Measurements from ENCODE around the gene TTC39C.
A peak's percentile ranks its signal among the peaks of the same experiment; 100 is the strongest.

TTC39C gene

GRCh38 chr18:24111936-24112335 lies 97.4 kb downstream of the TTC39C start:
- DNase-seq (ENCODE audit: low read depth, low spot score): no peak
- Histone ChIP-seq H3K36me3 (ENCODE audit: insufficient read depth, insufficient read length, low read length) (no peaks in the 10 kb centered on the region), H3K9me3 (ENCODE audit: insufficient read depth, low read length) (no peaks in the 10 kb centered on the region), H3K4me3 (ENCODE audit: insufficient read length, low read depth) (no peak overlapping the region), H3K9ac (ENCODE audit: insufficient read length, low read depth) (no peak overlapping the region), H3K4me1 (ENCODE audit: insufficient read depth, insufficient read length) (peaks cover 4% of the 10 kb centered on the region), H3K27me3 (ENCODE audit: insufficient read depth, insufficient read length) (no peaks in the 10 kb centered on the region)
- TF ChIP-seq ZNF274 (IDR thresholded peaks at IDR 0.05; ENCODE audit: low read depth, low read length): no peak
- TF ChIP-seq SUZ12 (IDR thresholded peaks at IDR 0.05; ENCODE audit: extremely low read depth, insufficient read depth, insufficient read length): no peak
- no peak for TF ChIP-seq YY1 (IDR thresholded peaks at IDR 0.05; ENCODE audit: insufficient read depth, insufficient read length)

- H3K4me3 ChIP-seq (ENCODE audit: insufficient read length, low read depth): no peak overlapping the region
- no peaks in the 10 kb centered on the region for H3K9me3 ChIP-seq (ENCODE audit: insufficient read depth, low read length)
- no peak overlapping the region for H3K9ac ChIP-seq (ENCODE audit: insufficient read length, low read depth)
- no peaks in the 10 kb centered on the region for H3K36me3 ChIP-seq (ENCODE audit: insufficient read depth, insufficient read length, low read length)
- no peak for DNase-seq (ENCODE audit: low read depth, low spot score)
- TF ChIP-seq SUZ12 (IDR thresholded peaks at IDR 0.05; ENCODE audit: extremely low read depth, insufficient read depth, insufficient read length): no peak
- no peak for TF ChIP-seq ZNF274 (IDR thresholded peaks at IDR 0.05; ENCODE audit: low read depth, low read length)
- no peak for TF ChIP-seq YY1 (IDR thresholded peaks at IDR 0.05; ENCODE audit: insufficient read depth, insufficient read length)
- peaks cover 4% of the 10 kb centered on the region for H3K4me1 ChIP-seq (ENCODE audit: insufficient read depth, insufficient read length)
- H3K27me3 ChIP-seq (ENCODE audit: insufficient read depth, insufficient read length): no peaks in the 10 kb centered on the region
Measured at GRCh38 chr18:24112464-24112863, 97.9 kb downstream of the TTC39C start.

- no peak overlapping the region for H3K9ac ChIP-seq (ENCODE audit: insufficient read length, low read depth)
- DNase-seq (ENCODE audit: low read depth, low spot score): no peak
- H3K36me3 ChIP-seq (ENCODE audit: insufficient read depth, insufficient read length, low read length): no peaks in the 10 kb centered on the region
- peaks cover 4% of the 10 kb centered on the region for H3K4me1 ChIP-seq (ENCODE audit: insufficient read depth, insufficient read length)
- no peak overlapping the region for H3K4me3 ChIP-seq (ENCODE audit: insufficient read length, low read depth)
- TF ChIP-seq YY1 (IDR thresholded peaks at IDR 0.05; ENCODE audit: insufficient read depth, insufficient read length): no peak
- no peak for TF ChIP-seq ZNF274 (IDR thresholded peaks at IDR 0.05; ENCODE audit: low read depth, low read length)
- no peak for TF ChIP-seq SUZ12 (IDR thresholded peaks at IDR 0.05; ENCODE audit: extremely low read depth, insufficient read depth, insufficient read length)
- H3K27me3 ChIP-seq (ENCODE audit: insufficient read depth, insufficient read length): no peaks in the 10 kb centered on the region
- H3K9me3 ChIP-seq (ENCODE audit: insufficient read depth, low read length): no peaks in the 10 kb centered on the region
Measured at GRCh38 chr18:24112874-24113615, 98.5 kb downstream of the TTC39C start.

- TF ChIP-seq SUZ12 (IDR thresholded peaks at IDR 0.05; ENCODE audit: extremely low read depth, insufficient read depth, insufficient read length) (no peak), ZNF274 (IDR thresholded peaks at IDR 0.05; ENCODE audit: low read depth, low read length) (no peak), YY1 (IDR thresholded peaks at IDR 0.05; ENCODE audit: insufficient read depth, insufficient read length) (no peak)
- DNase-seq (ENCODE audit: low read depth, low spot score): no peak
- no peaks in the 10 kb centered on the region for H3K27me3 ChIP-seq (ENCODE audit: insufficient read depth, insufficient read length)
- no peaks in the 10 kb centered on the region for H3K36me3 ChIP-seq (ENCODE audit: insufficient read depth, insufficient read length, low read length)
- no peak overlapping the region for H3K4me3 ChIP-seq (ENCODE audit: insufficient read length, low read depth)
- no peaks in the 10 kb centered on the region for H3K9me3 ChIP-seq (ENCODE audit: insufficient read depth, low read length)
- peaks cover 4% of the 10 kb centered on the region for H3K4me1 ChIP-seq (ENCODE audit: insufficient read depth, insufficient read length)
- H3K9ac ChIP-seq (ENCODE audit: insufficient read length, low read depth): no peak overlapping the region
Measured at GRCh38 chr18:24114924-24115549, 100.5 kb downstream of the TTC39C start.

- no peaks in the 10 kb centered on the region for H3K27me3 ChIP-seq (ENCODE audit: insufficient read depth, insufficient read length)
- peaks cover 4% of the 10 kb centered on the region for H3K4me1 ChIP-seq (ENCODE audit: insufficient read depth, insufficient read length)
- no peak overlapping the region for H3K4me3 ChIP-seq (ENCODE audit: insufficient read length, low read depth)
- TF ChIP-seq ZNF274 (IDR thresholded peaks at IDR 0.05; ENCODE audit: low read depth, low read length): no peak
- TF ChIP-seq YY1 (IDR thresholded peaks at IDR 0.05; ENCODE audit: insufficient read depth, insufficient read length): no peak
- H3K36me3 ChIP-seq (ENCODE audit: insufficient read depth, insufficient read length, low read length): no peaks in the 10 kb centered on the region
- H3K9me3 ChIP-seq (ENCODE audit: insufficient read depth, low read length): no peaks in the 10 kb centered on the region
- DNase-seq (ENCODE audit: low read depth, low spot score): no peak
- H3K9ac ChIP-seq (ENCODE audit: insufficient read length, low read depth): no peak overlapping the region
Measured at GRCh38 chr18:24115628-24116027, 101.1 kb downstream of the TTC39C start.

- H3K36me3 ChIP-seq (ENCODE audit: insufficient read depth, insufficient read length, low read length): no peaks in the 10 kb centered on the region
- no peaks in the 10 kb centered on the region for H3K27me3 ChIP-seq (ENCODE audit: insufficient read depth, insufficient read length)
- no peak overlapping the region for H3K4me3 ChIP-seq (ENCODE audit: insufficient read length, low read depth)
- peak; percentile 65 for DNase-seq (ENCODE audit: low read depth, low spot score)
- TF ChIP-seq YY1 (IDR thresholded peaks at IDR 0.05; ENCODE audit: insufficient read depth, insufficient read length) (no peak), SUZ12 (IDR thresholded peaks at IDR 0.05; ENCODE audit: extremely low read depth, insufficient read depth, insufficient read length) (no peak), ZNF274 (IDR thresholded peaks at IDR 0.05; ENCODE audit: low read depth, low read length) (no peak)
- H3K9me3 ChIP-seq (ENCODE audit: insufficient read depth, low read length): no peaks in the 10 kb centered on the region
- no peaks in the 10 kb centered on the region for H3K4me1 ChIP-seq (ENCODE audit: insufficient read depth, insufficient read length)
- H3K9ac ChIP-seq (ENCODE audit: insufficient read length, low read depth): no peak overlapping the region
Measured at GRCh38 chr18:24118750-24119577, 104.4 kb downstream of the TTC39C start.

- Histone ChIP-seq H3K4me1 (ENCODE audit: insufficient read depth, insufficient read length) (no peaks in the 10 kb centered on the region), H3K4me3 (ENCODE audit: insufficient read length, low read depth) (no peak overlapping the region), H3K9ac (ENCODE audit: insufficient read length, low read depth) (no peak overlapping the region), H3K36me3 (ENCODE audit: insufficient read depth, insufficient read length, low read length) (no peaks in the 10 kb centered on the region), H3K27me3 (ENCODE audit: insufficient read depth, insufficient read length) (no peaks in the 10 kb centered on the region), H3K9me3 (ENCODE audit: insufficient read depth, low read length) (no peaks in the 10 kb centered on the region)
- no peak for DNase-seq (ENCODE audit: low read depth, low spot score)
- TF ChIP-seq ZNF274 (IDR thresholded peaks at IDR 0.05; ENCODE audit: low read depth, low read length): no peak
- no peak for TF ChIP-seq SUZ12 (IDR thresholded peaks at IDR 0.05; ENCODE audit: extremely low read depth, insufficient read depth, insufficient read length)
- TF ChIP-seq YY1 (IDR thresholded peaks at IDR 0.05; ENCODE audit: insufficient read depth, insufficient read length): no peak
Measured at GRCh38 chr18:24120676-24121075, 106.1 kb downstream of the TTC39C start.

Data from NT2/D1 (cell line).